ENCODE data around the gene CARMIL3.

Gene CARMIL3

GRCh38 chr14:24115422-24116127, 63.8 kb downstream of the CARMIL3 start:
- no peak for DNase-seq (ENCODE audit: low read depth in 2 of 2)

- DNase-seq (ENCODE audit: low read depth in 2 of 2), result no peak
Measured at GRCh38 chr14:24116128-24116814, 64.5 kb downstream of the CARMIL3 start.

- no peak for DNase-seq (ENCODE audit: low read depth in 2 of 2)
Measured at GRCh38 chr14:24117179-24117578, 65.4 kb downstream of the CARMIL3 start.

Data from stimulated activated CD8-positive, alpha-beta memory T cell treated with anti-CD3 and anti-CD28 coated beads, Interleukin-15, amount 100 ng/mL, for 4 hours (primary cell).